K562 (cell line): ENCODE measurements around the gene CRX. TPM values are rescaled to one million over a fixed set of nuclear protein-coding genes. Genes with fewer than 3 reads are reported as not detected.

Source experiments
- BRCA1 ChIP-seq, 2 experiments: fragments of 450-650 bp in 1 of 2; sonication (generic) in 1 of 2; formaldehyde crosslinking in 1 of 2; IDR thresholded peaks; 2 replicates each; pipeline versions ENCODE4 v1.5.0 to v1.6.1; 2017 to 2020; ENCODE audit warnings: mild to moderate bottlenecking in 1 of 2, missing genetic modification reagents in 1 of 2
- CREM ChIP-seq: IDR thresholded peaks from 2 replicates; pipeline ENCODE4 v1.6.1; 2014; ENCODE audit warnings: antibody characterized with exemption, low read depth
- ETS2 ChIP-seq: IDR thresholded peaks from 2 replicates; pipeline ENCODE4 v1.6.1; 2016; ENCODE audit warnings: borderline replicate concordance, missing genetic modification characterization, mild to moderate bottlenecking, moderate library complexity, missing compliant biosample characterization; ENCODE audit not compliant: poor library complexity, severe bottlenecking
- KAT2B ChIP-seq: IDR thresholded peaks from one replicate; pipeline ENCODE4 v1.6.1; 2012; ENCODE audit warnings: low read depth, mild to moderate bottlenecking, control low read depth, inconsistent platforms, low read length, moderate library complexity
- KAT7 ChIP-seq: sonication (generic); formaldehyde crosslinking; IDR thresholded peaks from 2 replicates; pipeline ENCODE4 v1.8.0; 2022; ENCODE audit warnings: missing genetic modification reagents, mild to moderate bottlenecking, borderline replicate concordance
- KDM1A ChIP-seq, 2 experiments: fragments of 450-650 bp; IDR thresholded peaks; 2 replicates each; pipeline ENCODE4 v1.6.1; 2016; ENCODE audit warnings: mild to moderate bottlenecking in 2 of 2
- SMARCA5 ChIP-seq: fragments of 450-650 bp; IDR thresholded peaks from 2 replicates; pipeline ENCODE4 v1.6.1; 2016
- ZNF212 ChIP-seq: fragments of 450-650 bp; formaldehyde crosslinking; IDR thresholded peaks from 2 replicates; pipeline ENCODE4 v1.4.0; 2020; ENCODE audit warnings: mild to moderate bottlenecking
- ZNF347 ChIP-seq: fragments of 450-650 bp; formaldehyde crosslinking; IDR thresholded peaks from 2 replicates; pipeline ENCODE4 v1.4.0; 2020; ENCODE audit warnings: low read depth, mild to moderate bottlenecking, moderate library complexity
- ZNF79 ChIP-seq: fragments of 250-450 bp; sonication (Bioruptor Pico); IDR thresholded peaks from 2 replicates; pipeline ENCODE4 v1.4.0; 2020; ENCODE audit warnings: low read depth, mild to moderate bottlenecking, moderate library complexity
- polyA plus RNA-seq, 8 experiments: library from polyadenylated mRNA; depleted of rRNA in 4 of 8; stranded (reverse) in 5 of 8; unstranded in 3 of 8; fragments of >200 nt; fragmentation: Nextera tagmentation in 2 of 8; fragmentation: Illumina TruSeq in 1 of 8; extraction: Ambion mirVana in 2 of 8; extraction: Trizol in 1 of 8; gene quantifications; 2 replicates each; pipeline versions ENCODE4 v1.2.1 to v1.2.3, GENCODE V29; 2011 to 2014; ENCODE audit warnings: inconsistent platforms in 1 of 8, missing spikeins in 1 of 8
- total RNA-seq, 7 experiments: library from RNA; depleted of rRNA in 6 of 7; stranded (reverse); fragments of >200 nt in 6 of 7; fragmentation: Illumina TruSeq in 2 of 7; extraction: Trizol in 2 of 7; gene quantifications; 2 replicates each; pipeline versions ENCODE4 v1.2.1 to v1.2.3, GENCODE V29; 2011 to 2021; ENCODE audit warnings: low replicate concordance in 1 of 7
- TF ChIP-seq, protein P1 (sequence below): fragments of 450-650 bp; IDR thresholded peaks from 2 replicates; pipeline ENCODE4 v1.6.1; 2016; ENCODE audit warnings: mild to moderate bottlenecking, moderate library complexity
- TF ChIP-seq, protein P2 (sequence below): fragments of 450-650 bp; formaldehyde crosslinking; IDR thresholded peaks from 2 replicates; pipeline ENCODE4 v1.4.0; 2020; ENCODE audit warnings: mild to moderate bottlenecking, moderate library complexity

CRX gene
- total and polyA plus RNA-seq, 9 of the 15 experiments (the other 6 are each of a cell fraction or from before 2014, with no cell fraction given) = 0.01 TPM; not detected in 8

DNA sequence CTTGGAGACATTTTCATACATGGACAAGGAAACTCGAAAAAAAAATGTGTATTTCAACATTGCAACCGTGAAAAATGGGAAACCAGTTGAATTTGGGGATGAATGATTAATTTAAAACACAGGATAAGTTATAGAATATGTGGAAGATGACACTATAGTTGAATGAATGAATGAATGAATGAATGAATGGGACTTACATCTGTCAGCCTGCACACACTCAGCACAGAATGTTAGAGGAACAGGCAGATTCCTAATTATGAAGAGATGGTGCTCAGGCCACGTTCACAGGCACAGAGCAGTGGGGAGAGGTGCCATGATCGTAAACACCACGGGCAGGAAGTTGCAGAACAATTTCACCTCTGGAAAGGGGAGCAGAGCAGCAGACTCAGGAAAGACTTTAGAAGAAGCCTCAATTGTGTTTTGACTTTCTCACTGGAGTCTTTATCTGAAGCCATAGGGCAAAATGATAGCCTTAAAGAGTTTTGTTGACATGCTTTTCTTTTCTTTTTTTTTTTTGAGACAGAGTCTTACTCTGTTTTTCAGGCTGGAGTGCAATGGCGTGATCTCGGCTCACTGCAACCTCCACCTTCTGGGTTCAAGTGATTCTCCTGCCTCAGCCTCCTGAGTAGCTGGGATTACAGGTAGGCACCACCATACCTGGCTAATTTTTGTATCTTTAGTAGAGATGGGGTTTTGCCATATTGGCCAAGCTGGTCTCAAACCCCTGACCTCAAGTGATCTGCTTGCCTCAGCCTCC, 69.3 kb downstream of the CRX start (continued):
- TF ChIP-seq, protein P1, sequence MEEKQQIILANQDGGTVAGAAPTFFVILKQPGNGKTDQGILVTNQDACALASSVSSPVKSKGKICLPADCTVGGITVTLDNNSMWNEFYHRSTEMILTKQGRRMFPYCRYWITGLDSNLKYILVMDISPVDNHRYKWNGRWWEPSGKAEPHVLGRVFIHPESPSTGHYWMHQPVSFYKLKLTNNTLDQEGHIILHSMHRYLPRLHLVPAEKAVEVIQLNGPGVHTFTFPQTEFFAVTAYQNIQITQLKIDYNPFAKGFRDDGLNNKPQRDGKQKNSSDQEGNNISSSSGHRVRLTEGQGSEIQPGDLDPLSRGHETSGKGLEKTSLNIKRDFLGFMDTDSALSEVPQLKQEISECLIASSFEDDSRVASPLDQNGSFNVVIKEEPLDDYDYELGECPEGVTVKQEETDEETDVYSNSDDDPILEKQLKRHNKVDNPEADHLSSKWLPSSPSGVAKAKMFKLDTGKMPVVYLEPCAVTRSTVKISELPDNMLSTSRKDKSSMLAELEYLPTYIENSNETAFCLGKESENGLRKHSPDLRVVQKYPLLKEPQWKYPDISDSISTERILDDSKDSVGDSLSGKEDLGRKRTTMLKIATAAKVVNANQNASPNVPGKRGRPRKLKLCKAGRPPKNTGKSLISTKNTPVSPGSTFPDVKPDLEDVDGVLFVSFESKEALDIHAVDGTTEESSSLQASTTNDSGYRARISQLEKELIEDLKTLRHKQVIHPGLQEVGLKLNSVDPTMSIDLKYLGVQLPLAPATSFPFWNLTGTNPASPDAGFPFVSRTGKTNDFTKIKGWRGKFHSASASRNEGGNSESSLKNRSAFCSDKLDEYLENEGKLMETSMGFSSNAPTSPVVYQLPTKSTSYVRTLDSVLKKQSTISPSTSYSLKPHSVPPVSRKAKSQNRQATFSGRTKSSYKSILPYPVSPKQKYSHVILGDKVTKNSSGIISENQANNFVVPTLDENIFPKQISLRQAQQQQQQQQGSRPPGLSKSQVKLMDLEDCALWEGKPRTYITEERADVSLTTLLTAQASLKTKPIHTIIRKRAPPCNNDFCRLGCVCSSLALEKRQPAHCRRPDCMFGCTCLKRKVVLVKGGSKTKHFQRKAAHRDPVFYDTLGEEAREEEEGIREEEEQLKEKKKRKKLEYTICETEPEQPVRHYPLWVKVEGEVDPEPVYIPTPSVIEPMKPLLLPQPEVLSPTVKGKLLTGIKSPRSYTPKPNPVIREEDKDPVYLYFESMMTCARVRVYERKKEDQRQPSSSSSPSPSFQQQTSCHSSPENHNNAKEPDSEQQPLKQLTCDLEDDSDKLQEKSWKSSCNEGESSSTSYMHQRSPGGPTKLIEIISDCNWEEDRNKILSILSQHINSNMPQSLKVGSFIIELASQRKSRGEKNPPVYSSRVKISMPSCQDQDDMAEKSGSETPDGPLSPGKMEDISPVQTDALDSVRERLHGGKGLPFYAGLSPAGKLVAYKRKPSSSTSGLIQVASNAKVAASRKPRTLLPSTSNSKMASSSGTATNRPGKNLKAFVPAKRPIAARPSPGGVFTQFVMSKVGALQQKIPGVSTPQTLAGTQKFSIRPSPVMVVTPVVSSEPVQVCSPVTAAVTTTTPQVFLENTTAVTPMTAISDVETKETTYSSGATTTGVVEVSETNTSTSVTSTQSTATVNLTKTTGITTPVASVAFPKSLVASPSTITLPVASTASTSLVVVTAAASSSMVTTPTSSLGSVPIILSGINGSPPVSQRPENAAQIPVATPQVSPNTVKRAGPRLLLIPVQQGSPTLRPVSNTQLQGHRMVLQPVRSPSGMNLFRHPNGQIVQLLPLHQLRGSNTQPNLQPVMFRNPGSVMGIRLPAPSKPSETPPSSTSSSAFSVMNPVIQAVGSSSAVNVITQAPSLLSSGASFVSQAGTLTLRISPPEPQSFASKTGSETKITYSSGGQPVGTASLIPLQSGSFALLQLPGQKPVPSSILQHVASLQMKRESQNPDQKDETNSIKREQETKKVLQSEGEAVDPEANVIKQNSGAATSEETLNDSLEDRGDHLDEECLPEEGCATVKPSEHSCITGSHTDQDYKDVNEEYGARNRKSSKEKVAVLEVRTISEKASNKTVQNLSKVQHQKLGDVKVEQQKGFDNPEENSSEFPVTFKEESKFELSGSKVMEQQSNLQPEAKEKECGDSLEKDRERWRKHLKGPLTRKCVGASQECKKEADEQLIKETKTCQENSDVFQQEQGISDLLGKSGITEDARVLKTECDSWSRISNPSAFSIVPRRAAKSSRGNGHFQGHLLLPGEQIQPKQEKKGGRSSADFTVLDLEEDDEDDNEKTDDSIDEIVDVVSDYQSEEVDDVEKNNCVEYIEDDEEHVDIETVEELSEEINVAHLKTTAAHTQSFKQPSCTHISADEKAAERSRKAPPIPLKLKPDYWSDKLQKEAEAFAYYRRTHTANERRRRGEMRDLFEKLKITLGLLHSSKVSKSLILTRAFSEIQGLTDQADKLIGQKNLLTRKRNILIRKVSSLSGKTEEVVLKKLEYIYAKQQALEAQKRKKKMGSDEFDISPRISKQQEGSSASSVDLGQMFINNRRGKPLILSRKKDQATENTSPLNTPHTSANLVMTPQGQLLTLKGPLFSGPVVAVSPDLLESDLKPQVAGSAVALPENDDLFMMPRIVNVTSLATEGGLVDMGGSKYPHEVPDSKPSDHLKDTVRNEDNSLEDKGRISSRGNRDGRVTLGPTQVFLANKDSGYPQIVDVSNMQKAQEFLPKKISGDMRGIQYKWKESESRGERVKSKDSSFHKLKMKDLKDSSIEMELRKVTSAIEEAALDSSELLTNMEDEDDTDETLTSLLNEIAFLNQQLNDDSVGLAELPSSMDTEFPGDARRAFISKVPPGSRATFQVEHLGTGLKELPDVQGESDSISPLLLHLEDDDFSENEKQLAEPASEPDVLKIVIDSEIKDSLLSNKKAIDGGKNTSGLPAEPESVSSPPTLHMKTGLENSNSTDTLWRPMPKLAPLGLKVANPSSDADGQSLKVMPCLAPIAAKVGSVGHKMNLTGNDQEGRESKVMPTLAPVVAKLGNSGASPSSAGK = no peak
- no peak for TF ChIP-seq ZNF347 (CRISPR knock-in tag)
- no peak for TF ChIP-seq ETS2 (tag)
- TF ChIP-seq, protein P2, sequence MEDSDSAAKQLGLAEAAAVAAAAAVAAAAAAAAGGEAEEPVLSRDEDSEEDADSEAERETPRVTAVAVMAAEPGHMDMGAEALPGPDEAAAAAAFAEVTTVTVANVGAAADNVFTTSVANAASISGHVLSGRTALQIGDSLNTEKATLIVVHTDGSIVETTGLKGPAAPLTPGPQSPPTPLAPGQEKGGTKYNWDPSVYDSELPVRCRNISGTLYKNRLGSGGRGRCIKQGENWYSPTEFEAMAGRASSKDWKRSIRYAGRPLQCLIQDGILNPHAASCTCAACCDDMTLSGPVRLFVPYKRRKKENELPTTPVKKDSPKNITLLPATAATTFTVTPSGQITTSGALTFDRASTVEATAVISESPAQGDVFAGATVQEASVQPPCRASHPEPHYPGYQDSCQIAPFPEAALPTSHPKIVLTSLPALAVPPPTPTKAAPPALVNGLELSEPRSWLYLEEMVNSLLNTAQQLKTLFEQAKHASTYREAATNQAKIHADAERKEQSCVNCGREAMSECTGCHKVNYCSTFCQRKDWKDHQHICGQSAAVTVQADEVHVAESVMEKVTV (CRISPR knock-in tag) = no peak
- TF ChIP-seq KDM1A (IDR thresholded peaks at IDR 0.05) = no peak
- TF ChIP-seq SMARCA5 = 0 out of 2 replicates have a peak, but pooled peaks have one; percentile 49
- no peak for TF ChIP-seq BRCA1 (IDR thresholded peaks at IDR 0.05)
- TF ChIP-seq BRCA1 (CRISPR knock-in tag; IDR thresholded peaks at IDR 0.05) = no peak
- no peak for TF ChIP-seq ZNF79 (CRISPR knock-in tag)
- TF ChIP-seq KAT7 (CRISPR knock-in tag) = 0 out of 2 replicates have a peak, but pooled peaks have one; percentile 32
- TF ChIP-seq KAT2B = no peak
- no peak for TF ChIP-seq CREM
- no peak for TF ChIP-seq ZNF212 (CRISPR knock-in tag)
